Stomach (tissue), 9 donors: ENCODE measurements around the gene IL1R2. TPM values are rescaled to one million over a fixed set of nuclear protein-coding genes. Genes with fewer than 3 reads are reported as not detected.

Experiments used
- DNase-seq, 2 donors: peaks; one replicate each; pipeline versions ENCODE4 v3.0.0 to v3.0.0-alpha.2; 2013 to 2019
- H3K27ac ChIP-seq, 5 donors: fragments of 200-600 bp in 4 of 5; sonication (generic) in 4 of 5; one replicate each; pipeline ENCODE4 v1.5.1; 2013 to 2019; ENCODE audit warnings: mild to moderate bottlenecking in 1 of 5, moderate library complexity in 1 of 5
- H3K27me3 ChIP-seq, 3 donors: fragments of 200-600 bp; sonication (generic); one replicate each; pipeline ENCODE4 v1.5.1; 2017 to 2019; ENCODE audit warnings: mixed run types in 1 of 3
- H3K36me3 ChIP-seq, 4 donors: fragments of 200-600 bp; sonication (generic); 1 replicate in 3 of 4; 2 replicates in 1 of 4; pipeline ENCODE4 v1.5.1; 2016 to 2019
- H3K4me1 ChIP-seq, 4 donors: fragments of 200-600 bp; sonication (generic); one replicate each; pipeline ENCODE4 v1.5.1; 2016 to 2019
- H3K4me3 ChIP-seq, 4 donors: fragments of 200-600 bp; sonication (generic) in 3 of 4; one replicate each; pipeline ENCODE4 v1.5.1; 2016 to 2019; ENCODE audit warnings: mild to moderate bottlenecking in 1 of 4
- H3K9me3 ChIP-seq, 4 donors: fragments of 200-600 bp; sonication (generic); one replicate each; pipeline ENCODE4 v1.5.1; 2016 to 2019
- CTCF ChIP-seq, 7 experiments: fragments of 450-650 bp in 4 of 7; fragments of 200-600 bp in 3 of 7; sonication (generic) in 3 of 7; IDR thresholded peaks; one replicate each; pipeline ENCODE4 v1.5.1; 2016 to 2019; ENCODE audit warnings: antibody characterized with exemption in 7 of 7, control low read depth in 2 of 7, mild to moderate bottlenecking in 1 of 7
- EP300 ChIP-seq: sonication (generic); formaldehyde crosslinking; IDR thresholded peaks from one replicate; pipeline ENCODE4 v1.6.1; 2017; ENCODE audit warnings: antibody characterized with exemption
- POLR2A ChIP-seq, 4 donors: fragments of 450-650 bp; IDR thresholded peaks; one replicate each; pipeline ENCODE4 v1.6.1; 2016; ENCODE audit warnings: antibody characterized with exemption in 4 of 4, control low read depth in 2 of 4, mild to moderate bottlenecking in 1 of 4, moderate library complexity in 1 of 4
- POLR2AphosphoS5 ChIP-seq, 3 donors: sonication (generic); formaldehyde crosslinking; IDR thresholded peaks; one replicate each; pipeline ENCODE4 v1.6.1; 2016; ENCODE audit warnings: antibody characterized with exemption in 3 of 3
- WGBS, 5 donors: extraction: QIAGEN DNeasy Blood & Tissue Kit in 3 of 5; methylation state at CpG; one replicate each; pipeline versions ENCODE4 v1.1.5 to v1.1.7; 2013 to 2018; 5-methylcytosine and 5-hydroxymethylcytosine counted together
- intact Hi-C: fragments of 100-400 bp; cut with DNase I; formaldehyde crosslinking; loops from one replicate; pipeline ENCODE4 v1.15.1; 2023; ENCODE audit warnings: low total_unique reads
- polyA plus RNA-seq, 3 donors: library from polyadenylated mRNA; stranded (reverse); fragments of 200-250 nt; gene quantifications; one replicate each; pipeline ENCODE4 v1.2.3, GENCODE V29; 2013
- total RNA-seq, 5 donors: library from RNA; depleted of rRNA; stranded (reverse); fragments of >200 nt; gene quantifications; one replicate each; pipeline versions ENCODE4 v1.1.0 to v1.2.3, GENCODE V29; 2014 to 2016
- donor health status: healthy with polysubstance abuse.
- donor health status: Bipolar disorder and iron deficiency.
- donor health status: healthy.

The IL1R2 gene
- total and polyA plus RNA-seq, 8 donors = 2.3 to 111 (median 24.8) TPM

DNA sequence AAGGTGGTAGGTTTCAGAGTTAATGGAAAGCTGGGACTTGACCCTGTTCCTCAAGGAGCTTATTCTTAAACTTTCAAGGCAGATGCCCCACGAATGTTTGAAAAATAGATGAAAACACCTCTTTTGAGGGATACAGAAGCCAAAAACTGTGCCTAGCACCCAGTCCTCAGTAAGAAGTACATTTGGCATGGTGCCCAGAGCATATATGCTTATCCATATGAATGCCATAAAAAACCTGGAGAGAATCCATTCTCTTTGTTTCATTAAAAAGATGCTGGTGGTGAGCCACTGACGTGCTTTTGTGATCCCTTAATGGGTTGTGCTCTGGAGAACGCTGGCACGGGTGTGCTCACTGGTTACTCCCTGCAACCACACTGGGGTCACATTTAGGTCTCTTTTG lies 69.0 kb downstream of the IL1R2 start:
- intact Hi-C loops = no loop called here

GRCh38 chr2:102061286-102061699 lies 69.5 kb downstream of the IL1R2 start:
- TF ChIP-seq EP300 (no peak), CTCF (IDR thresholded peaks at IDR 0.05) (no peak), POLR2A (IDR thresholded peaks at IDR 0.05) (no peak), POLR2AphosphoS5 (IDR thresholded peaks at IDR 0.05) (no peak)
- Histone ChIP-seq H3K36me3 (no peaks in the 10 kb centered on the region), H3K9me3 (peaks cover 0 to 6% (median 0%) of the 10 kb centered on the region in 4 donors), H3K4me1 (peaks cover 49 to 75% (median 61%) of the 10 kb centered on the region in 4 donors), H3K27ac (peak overlapping the region in 4 of 5 donors; percentile 92 to 97 (median 95)), H3K4me3 (no peak overlapping the region), H3K27me3 (no peaks in the 10 kb centered on the region)
- DNase-seq = no peak
- 84 to 97% (median 90%) methylated on average over 7 of the region's 7 CpGs for WGBS, 5 donors
- intact Hi-C loops = no loop called here

More for the DNA sequence above, 69.0 kb downstream of the IL1R2 start:
- peaks cover 0 to 6% (median 0%) of the 10 kb centered on the region in 4 donors for H3K9me3 ChIP-seq
- no peak for DNase-seq
- H3K27ac ChIP-seq = peak overlapping the region in 4 of 5 donors; percentile 92 to 97 (median 95)
- WGBS, 5 donors = 55 to 85% (median 82%) methylated on average over 4 of the region's 4 CpGs
- H3K4me3 ChIP-seq = no peak overlapping the region
- no peaks in the 10 kb centered on the region for H3K36me3 ChIP-seq
- H3K27me3 ChIP-seq = no peaks in the 10 kb centered on the region
- H3K4me1 ChIP-seq = peaks cover 51 to 70% (median 60%) of the 10 kb centered on the region in 4 donors
- TF ChIP-seq CTCF (IDR thresholded peaks at IDR 0.05) = no peak
- TF ChIP-seq EP300 = no peak
- TF ChIP-seq POLR2AphosphoS5 (IDR thresholded peaks at IDR 0.05) = no peak
- no peak for TF ChIP-seq POLR2A (IDR thresholded peaks at IDR 0.05)

- intact Hi-C loops = no loop called here
- Histone ChIP-seq H3K4me3 (no peak overlapping the region), H3K4me1 (peaks cover 49 to 77% (median 59%) of the 10 kb centered on the region in 4 donors), H3K27me3 (no peaks in the 10 kb centered on the region), H3K9me3 (peaks cover 0 to 6% (median 0%) of the 10 kb centered on the region in 4 donors), H3K36me3 (no peaks in the 10 kb centered on the region), H3K27ac (peak overlapping the region; percentile 48 to 97 (median 94))
- peak in 1 of 2 donors; percentile 86 for DNase-seq
- WGBS, 5 donors = 47 to 69% (median 60%) methylated on average over 8 of the region's 8 CpGs
- TF ChIP-seq POLR2A (IDR thresholded peaks at IDR 0.05) = no peak
- peak in 2 of 3 donors; percentile 15 to 94 for TF ChIP-seq POLR2AphosphoS5 (IDR thresholded peaks at IDR 0.05)
Measured at GRCh38 chr2:102061962-102062795, 70.4 kb downstream of the IL1R2 start.

DNA sequence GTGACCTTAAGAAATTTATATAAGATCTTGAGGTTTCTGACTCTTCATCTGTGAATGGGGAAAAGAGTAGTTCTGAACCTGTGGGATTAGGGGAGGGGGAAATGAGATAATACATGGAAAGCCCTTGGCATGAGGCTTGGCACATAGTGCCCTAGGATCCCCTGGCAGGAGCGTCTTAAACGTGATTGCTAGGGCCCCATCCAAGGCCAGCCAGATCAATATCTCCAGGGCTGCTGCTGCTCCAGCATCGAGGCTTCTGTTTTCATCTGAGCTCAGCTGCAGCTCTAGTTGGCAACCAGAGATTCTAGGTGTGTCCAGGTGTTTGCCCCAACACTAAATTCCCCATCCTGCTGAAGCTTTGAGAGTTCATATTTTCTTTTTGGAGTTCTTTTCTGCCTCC lies 71.0 kb downstream of the IL1R2 start:
- Histone ChIP-seq H3K27ac (peak overlapping the region; percentile 32 to 97 (median 94)), H3K4me3 (no peak overlapping the region), H3K9me3 (peaks cover 0 to 6% (median 0%) of the 10 kb centered on the region in 4 donors), H3K27me3 (no peaks in the 10 kb centered on the region), H3K36me3 (no peaks in the 10 kb centered on the region), H3K4me1 (peaks cover 47 to 73% (median 55%) of the 10 kb centered on the region in 4 donors)
- DNase-seq = no peak
- intact Hi-C loops = no loop called here
- TF ChIP-seq CTCF (IDR thresholded peaks at IDR 0.05) (no peak), EP300 (no peak), POLR2AphosphoS5 (IDR thresholded peaks at IDR 0.05) (no peak), POLR2A (IDR thresholded peaks at IDR 0.05) (no peak)
- WGBS, 5 donors = 20 to 36% (median 22%) methylated on average over 3 of the region's 3 CpGs
